IPS-18a (cell line): ENCODE data around the gene THSD7A.
A peak's percentile ranks its signal among the peaks of the same experiment; 100 is the strongest.

ENCODE experiments used
- H3K27ac ChIP-seq: one replicate; pipeline ENCODE4 v1.5.1; 2013; ENCODE audit warnings: low read length
- H3K27me3 ChIP-seq: one replicate; pipeline ENCODE4 v1.6.1; 2013; ENCODE audit warnings: mild to moderate bottlenecking, low read length; ENCODE audit not compliant: control insufficient read depth, insufficient read depth
- H3K36me3 ChIP-seq: one replicate; pipeline ENCODE4 v1.6.1; 2013; ENCODE audit warnings: low read depth, low read length; ENCODE audit not compliant: control insufficient read depth
- H3K4me1 ChIP-seq: one replicate; pipeline ENCODE4 v1.6.1; 2013; ENCODE audit warnings: low read depth, low read length; ENCODE audit not compliant: control insufficient read depth
- H3K4me3 ChIP-seq: one replicate; pipeline ENCODE4 v1.5.1; 2013; ENCODE audit warnings: low read length
- H3K9ac ChIP-seq: one replicate; pipeline ENCODE4 v1.6.1; 2013; ENCODE audit warnings: mild to moderate bottlenecking, low read length, moderate library complexity
- H3K9me3 ChIP-seq: one replicate; pipeline ENCODE4 v1.6.1; 2013; ENCODE audit warnings: low read depth, low read length; ENCODE audit not compliant: control insufficient read depth

THSD7A gene

DNA sequence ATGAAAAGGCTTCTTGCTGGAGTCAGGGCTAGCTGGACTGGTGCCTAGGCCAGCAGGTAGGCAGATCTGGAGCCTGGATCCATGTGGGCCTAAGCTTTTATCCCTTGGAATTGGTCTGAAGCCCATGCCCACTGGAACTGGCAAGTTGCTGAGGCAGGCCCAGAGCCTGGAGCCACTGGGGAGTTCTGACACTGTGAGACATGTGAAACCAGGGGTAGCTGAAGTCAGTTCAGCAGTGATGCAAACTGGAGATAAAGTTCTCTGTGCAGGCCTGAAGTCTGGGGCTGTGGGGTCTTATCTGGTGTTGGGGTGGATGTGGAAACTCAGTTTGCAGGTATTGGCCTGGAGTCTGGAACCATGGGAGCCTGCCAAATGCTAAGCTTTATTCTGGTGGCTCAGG is 9.7 kb upstream of the THSD7A start:
- H3K9ac ChIP-seq, result no peak overlapping the region
- H3K36me3 ChIP-seq, result no peaks in the 10 kb centered on the region
- H3K27me3 ChIP-seq, result no peaks in the 10 kb centered on the region
- H3K4me3 ChIP-seq, result no peak overlapping the region
- peaks cover 8% of the 10 kb centered on the region for H3K4me1 ChIP-seq
- H3K27ac ChIP-seq, result no peak overlapping the region
- H3K9me3 ChIP-seq, result no peaks in the 10 kb centered on the region

GRCh38 chr7:11835260-11835659 is 3.3 kb upstream of the THSD7A start:
- Histone ChIP-seq H3K4me1 (peaks cover 5% of the 10 kb centered on the region), H3K9ac (no peak overlapping the region), H3K27me3 (peaks cover 12% of the 10 kb centered on the region), H3K36me3 (no peaks in the 10 kb centered on the region), H3K4me3 (no peak overlapping the region), H3K9me3 (no peaks in the 10 kb centered on the region), H3K27ac (no peak overlapping the region)

DNA sequence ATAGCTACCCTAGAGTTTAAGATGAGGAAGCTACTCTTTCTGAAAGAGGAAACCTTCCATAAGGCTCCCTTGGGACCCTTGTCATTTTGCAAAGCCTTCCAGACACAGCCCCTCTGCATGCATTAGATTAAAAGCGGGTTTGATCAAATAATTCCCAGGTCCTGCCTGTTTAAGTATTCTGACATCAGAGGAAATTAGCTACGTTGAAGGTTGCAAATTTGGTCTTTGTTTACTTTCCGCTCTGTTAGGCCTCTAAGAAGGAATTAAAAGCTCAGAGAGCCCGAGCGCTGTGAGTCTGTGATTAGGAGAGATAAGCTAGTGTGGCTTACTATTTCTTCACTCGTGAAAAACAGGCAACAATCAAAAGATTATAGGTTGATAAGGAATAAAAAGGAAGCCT is 1.4 kb upstream of the THSD7A start:
- no peak overlapping the region for H3K27ac ChIP-seq
- peaks cover 17% of the 10 kb centered on the region for H3K27me3 ChIP-seq
- no peaks in the 10 kb centered on the region for H3K36me3 ChIP-seq
- no peak overlapping the region for H3K4me3 ChIP-seq
- no peaks in the 10 kb centered on the region for H3K9me3 ChIP-seq
- no peak overlapping the region for H3K9ac ChIP-seq
- H3K4me1 ChIP-seq, result peaks cover 9% of the 10 kb centered on the region

- no peak overlapping the region for H3K27ac ChIP-seq
- peaks cover 9% of the 10 kb centered on the region for H3K4me1 ChIP-seq
- peaks cover 17% of the 10 kb centered on the region for H3K27me3 ChIP-seq
- H3K9me3 ChIP-seq, result no peaks in the 10 kb centered on the region
- H3K36me3 ChIP-seq, result no peaks in the 10 kb centered on the region
- peak overlapping the region; percentile 81 for H3K4me3 ChIP-seq
- peak overlapping the region; percentile 21 for H3K9ac ChIP-seq
Measured at GRCh38 chr7:11831156-11831735, 752 bp downstream of the THSD7A start.

DNA sequence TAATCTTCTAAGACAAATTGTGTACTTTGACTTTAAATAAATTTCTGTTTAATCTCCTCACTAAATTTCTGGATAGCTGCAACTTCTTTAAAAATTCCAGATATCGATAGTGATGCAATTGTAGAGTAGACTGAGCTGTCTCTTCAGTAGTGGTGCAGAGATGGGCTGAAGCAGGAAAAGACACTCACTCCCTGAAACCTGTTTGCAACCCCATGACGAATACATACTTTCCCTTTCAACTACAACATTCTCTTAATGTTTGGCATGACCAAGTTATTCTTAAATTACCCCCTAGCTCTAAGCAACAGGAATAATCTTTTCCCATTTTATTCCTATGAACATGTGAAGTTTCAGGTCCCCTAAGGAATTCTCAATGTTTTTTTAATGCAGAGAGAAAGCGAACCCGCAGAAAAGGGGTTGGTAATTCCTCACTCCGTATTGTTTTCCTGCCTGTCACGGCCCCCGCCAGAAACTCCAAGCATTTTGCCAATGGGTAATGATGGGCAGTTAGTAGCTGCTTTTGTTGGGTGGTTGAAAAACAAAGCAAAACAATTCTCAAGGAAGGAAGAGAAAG is 1.3 kb downstream of the THSD7A start:
- Histone ChIP-seq H3K27me3 (peaks cover 17% of the 10 kb centered on the region), H3K4me3 (peak overlapping the region; percentile 81), H3K36me3 (no peaks in the 10 kb centered on the region), H3K9me3 (no peaks in the 10 kb centered on the region), H3K27ac (no peak overlapping the region), H3K9ac (peak overlapping the region; percentile 21), H3K4me1 (peaks cover 9% of the 10 kb centered on the region)

GRCh38 chr7:11829954-11830353 is 2.0 kb downstream of the THSD7A start:
- no peak overlapping the region for H3K9ac ChIP-seq
- H3K27me3 ChIP-seq, result peaks cover 17% of the 10 kb centered on the region
- no peaks in the 10 kb centered on the region for H3K36me3 ChIP-seq
- peaks cover 9% of the 10 kb centered on the region for H3K4me1 ChIP-seq
- no peak overlapping the region for H3K27ac ChIP-seq
- no peaks in the 10 kb centered on the region for H3K9me3 ChIP-seq
- H3K4me3 ChIP-seq, result no peak overlapping the region

- Histone ChIP-seq H3K9me3 (no peaks in the 10 kb centered on the region), H3K27ac (no peak overlapping the region), H3K4me3 (no peak overlapping the region), H3K36me3 (no peaks in the 10 kb centered on the region), H3K27me3 (no peaks in the 10 kb centered on the region), H3K9ac (no peak overlapping the region), H3K4me1 (peaks cover 9% of the 10 kb centered on the region)
Measured at GRCh38 chr7:11819947-11820346, 12.1 kb downstream of the THSD7A start.

- no peak overlapping the region for H3K27ac ChIP-seq
- no peak overlapping the region for H3K4me3 ChIP-seq
Measured at GRCh38 chr7:11819271-11819670, 12.7 kb downstream of the THSD7A start.

DNA sequence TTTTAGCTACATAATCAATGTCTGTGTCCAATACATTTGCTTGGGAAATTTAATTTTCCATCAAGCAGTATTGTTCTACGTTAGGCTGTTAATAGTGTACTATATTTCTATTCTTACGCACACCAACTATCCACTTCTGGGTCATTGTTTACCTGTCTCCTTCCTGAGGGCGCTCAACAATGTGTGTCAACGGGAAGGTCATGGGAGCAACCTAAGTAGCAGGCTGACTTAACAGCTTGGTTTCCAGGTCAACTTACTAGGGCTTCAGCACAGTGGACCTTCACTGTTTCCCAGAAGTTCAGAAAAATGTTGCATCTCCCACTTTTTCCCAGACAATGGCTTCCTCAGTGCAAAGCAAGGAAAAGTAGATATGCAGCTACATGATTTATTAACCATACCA is 13.7 kb downstream of the THSD7A start:
- Histone ChIP-seq H3K27me3 (no peaks in the 10 kb centered on the region), H3K27ac (no peak overlapping the region)

More at GRCh38 chr7:11819271-11819670, 12.7 kb downstream of the THSD7A start:
- H3K36me3 ChIP-seq, result no peaks in the 10 kb centered on the region
- H3K27me3 ChIP-seq, result no peaks in the 10 kb centered on the region
- no peak overlapping the region for H3K9ac ChIP-seq
- no peaks in the 10 kb centered on the region for H3K9me3 ChIP-seq
- H3K4me1 ChIP-seq, result peaks cover 9% of the 10 kb centered on the region

DNA sequence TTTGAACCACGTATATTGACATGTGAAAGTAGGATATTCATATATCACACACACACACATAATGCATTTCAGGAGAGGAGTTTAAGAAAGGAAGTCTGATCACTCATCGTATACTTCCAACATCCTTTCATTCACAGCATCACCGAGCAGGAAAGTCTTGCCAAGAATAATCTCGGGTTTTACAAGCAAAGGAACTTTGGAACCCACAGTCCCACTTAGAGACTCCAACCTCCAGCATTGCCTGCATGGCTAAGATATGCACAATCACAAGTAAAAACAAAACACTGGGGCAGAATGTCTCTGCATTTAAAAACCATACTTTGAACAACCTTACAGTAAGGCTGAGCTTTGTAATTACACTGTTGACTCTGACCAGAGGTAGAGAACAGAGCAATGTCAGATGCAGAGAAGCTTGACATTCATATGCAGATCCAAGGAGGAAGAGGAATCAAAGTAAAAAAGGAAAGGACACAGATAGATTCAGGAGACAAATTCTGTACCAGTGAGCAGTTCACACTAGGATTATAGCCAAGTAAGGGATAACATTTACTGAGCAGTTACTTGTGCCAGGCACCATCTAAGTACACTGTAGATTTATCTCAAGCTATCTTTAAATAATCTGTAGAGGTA is 14.8 kb downstream of the THSD7A start:
- peak overlapping the region; percentile 13 for H3K4me3 ChIP-seq
- H3K9me3 ChIP-seq, result no peaks in the 10 kb centered on the region
- H3K36me3 ChIP-seq, result no peaks in the 10 kb centered on the region

More for the DNA sequence above, 13.7 kb downstream of the THSD7A start:
- H3K9ac ChIP-seq, result no peak overlapping the region
- H3K36me3 ChIP-seq, result no peaks in the 10 kb centered on the region
- H3K9me3 ChIP-seq, result no peaks in the 10 kb centered on the region
- H3K4me3 ChIP-seq, result no peak overlapping the region
- H3K4me1 ChIP-seq, result peaks cover 9% of the 10 kb centered on the region

GRCh38 chr7:11811709-11812108 is 20.3 kb downstream of the THSD7A start:
- peaks cover 5% of the 10 kb centered on the region for H3K4me1 ChIP-seq
- H3K9me3 ChIP-seq, result no peaks in the 10 kb centered on the region
- no peak overlapping the region for H3K9ac ChIP-seq
- no peaks in the 10 kb centered on the region for H3K27me3 ChIP-seq
- no peak overlapping the region for H3K27ac ChIP-seq
- no peak overlapping the region for H3K4me3 ChIP-seq
- H3K36me3 ChIP-seq, result no peaks in the 10 kb centered on the region

More for the DNA sequence above, 14.8 kb downstream of the THSD7A start:
- no peak overlapping the region for H3K27ac ChIP-seq
- no peak overlapping the region for H3K9ac ChIP-seq
- no peaks in the 10 kb centered on the region for H3K27me3 ChIP-seq
- peaks cover 9% of the 10 kb centered on the region for H3K4me1 ChIP-seq
